Kidney (tissue), 14 donors: ENCODE measurements around the gene CDC42EP1. TPM values are rescaled to one million over a fixed set of nuclear protein-coding genes. Genes with fewer than 3 reads are reported as not detected.

ENCODE experiments used
- DNase-seq, 5 donors: peaks; one replicate each; pipeline ENCODE4 v3.0.0-alpha.2; 2013 to 2020
- FAIRE-seq: peaks from 2 replicates; lab custom pipeline; 2012; peaks lifted over from hg19 to GRCh38; lab: Jason Lieb, UNC
- H3K27ac ChIP-seq, 2 donors: one replicate each; pipeline ENCODE4 v1.7.0; 2013; ENCODE audit warnings: low read depth in 2 of 2, low read length in 2 of 2, inconsistent platforms in 1 of 2
- H3K27me3 ChIP-seq: one replicate; pipeline ENCODE4 v1.7.1; 2013; ENCODE audit warnings: low read length, inconsistent platforms; ENCODE audit not compliant: control insufficient read depth, insufficient read depth
- H3K36me3 ChIP-seq, 3 donors: one replicate each; pipeline versions ENCODE4 v1.7.0 to v1.7.1; 2013; ENCODE audit warnings: low read length in 3 of 3, control low read depth in 1 of 3, inconsistent platforms in 1 of 3; ENCODE audit not compliant: insufficient read depth in 3 of 3, control insufficient read depth in 2 of 3
- H3K4me1 ChIP-seq, 3 donors: one replicate each; pipeline versions ENCODE4 v1.7.0 to v1.7.1; 2013; ENCODE audit warnings: low read length in 3 of 3, inconsistent platforms in 1 of 3, low read depth in 1 of 3; ENCODE audit not compliant: control insufficient read depth in 2 of 3, insufficient read depth in 2 of 3
- H3K4me3 ChIP-seq, 3 donors: one replicate each; pipeline versions ENCODE4 v1.7.0 to v1.8.1; 2013; ENCODE audit warnings: low read length in 3 of 3, control low read depth in 1 of 3, inconsistent platforms in 1 of 3
- H3K9ac ChIP-seq, 3 donors: one replicate each; pipeline versions ENCODE4 v1.7.0 to v1.7.1; 2013; ENCODE audit warnings: low read length in 3 of 3, control low read depth in 1 of 3, inconsistent platforms in 1 of 3
- H3K9me3 ChIP-seq, 3 donors: one replicate each; pipeline versions ENCODE4 v1.7.0 to v1.7.1; 2013; ENCODE audit warnings: low read length in 3 of 3, control low read depth in 1 of 3, inconsistent platforms in 1 of 3; ENCODE audit not compliant: control insufficient read depth in 2 of 3, insufficient read depth in 1 of 3
- intact Hi-C: fragments of 100-400 bp; cut with DNase I; formaldehyde crosslinking; loops from one replicate; pipeline ENCODE4 v1.11.1; 2022
- polyA plus RNA-seq: library from polyadenylated mRNA; stranded (reverse); fragments of 350-450 nt; fragmentation: Illumina TruSeq; extraction: RNeasy Lipid Tissue Mini Kit (QIAGEN cat#74804); gene quantifications from one replicate; pipeline ENCODE4 v1.2.3, GENCODE V29; 2014; ENCODE audit warnings: low read depth, low replicate concordance; ENCODE audit not compliant: insufficient read depth
- total RNA-seq: library from RNA; stranded (reverse); fragmentation: NEBNext Ultra II Directional; extraction: Animal tissue kit (Norgen Biotek cat#: 25700); gene quantifications from one replicate; pipeline ENCODE4 v1.2.1, GENCODE V29; 2021
- TF ChIP-seq, protein P1 (sequence below): IDR thresholded peaks from 3 replicates; pipeline ENCODE4 v1.5.1; 2012; ENCODE audit warnings: mild to moderate bottlenecking, moderate library complexity, borderline replicate concordance; ENCODE audit not compliant: insufficient read depth; ENCODE audit errors: extremely low read depth
- donor health status: control.
- donor health status: control.
- donor health status: control.
- donor health status: control.
- donor health status: control.
- donor health status: DM: yes; HTN: yes; CAD: no.
- donor health status: Normal renal cell carcinoma (clear cell type).

The CDC42EP1 gene
- total and polyA plus RNA-seq, 2 donors from 2014 or later, result 29.5 to 68.5 TPM

DNA sequence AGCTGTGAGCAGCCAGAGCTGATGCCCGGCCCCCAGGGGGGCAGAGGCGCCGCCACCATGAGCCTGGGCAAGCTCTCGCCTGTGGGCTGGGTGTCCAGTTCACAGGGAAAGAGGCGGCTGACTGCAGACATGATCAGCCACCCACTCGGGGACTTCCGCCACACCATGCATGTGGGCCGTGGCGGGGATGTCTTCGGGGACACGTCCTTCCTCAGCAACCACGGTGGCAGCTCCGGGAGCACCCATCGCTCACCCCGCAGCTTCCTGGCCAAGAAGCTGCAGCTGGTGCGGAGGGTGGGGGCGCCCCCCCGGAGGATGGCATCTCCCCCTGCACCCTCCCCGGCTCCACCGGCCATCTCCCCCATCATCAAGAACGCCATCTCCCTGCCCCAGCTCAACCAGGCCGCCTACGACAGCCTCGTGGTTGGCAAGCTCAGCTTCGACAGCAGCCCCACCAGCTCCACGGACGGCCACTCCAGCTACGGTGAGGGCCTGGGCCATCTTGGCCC is 6.1 kb downstream of the CDC42EP1 start:
- intact Hi-C loops, result no loop called here

DNA sequence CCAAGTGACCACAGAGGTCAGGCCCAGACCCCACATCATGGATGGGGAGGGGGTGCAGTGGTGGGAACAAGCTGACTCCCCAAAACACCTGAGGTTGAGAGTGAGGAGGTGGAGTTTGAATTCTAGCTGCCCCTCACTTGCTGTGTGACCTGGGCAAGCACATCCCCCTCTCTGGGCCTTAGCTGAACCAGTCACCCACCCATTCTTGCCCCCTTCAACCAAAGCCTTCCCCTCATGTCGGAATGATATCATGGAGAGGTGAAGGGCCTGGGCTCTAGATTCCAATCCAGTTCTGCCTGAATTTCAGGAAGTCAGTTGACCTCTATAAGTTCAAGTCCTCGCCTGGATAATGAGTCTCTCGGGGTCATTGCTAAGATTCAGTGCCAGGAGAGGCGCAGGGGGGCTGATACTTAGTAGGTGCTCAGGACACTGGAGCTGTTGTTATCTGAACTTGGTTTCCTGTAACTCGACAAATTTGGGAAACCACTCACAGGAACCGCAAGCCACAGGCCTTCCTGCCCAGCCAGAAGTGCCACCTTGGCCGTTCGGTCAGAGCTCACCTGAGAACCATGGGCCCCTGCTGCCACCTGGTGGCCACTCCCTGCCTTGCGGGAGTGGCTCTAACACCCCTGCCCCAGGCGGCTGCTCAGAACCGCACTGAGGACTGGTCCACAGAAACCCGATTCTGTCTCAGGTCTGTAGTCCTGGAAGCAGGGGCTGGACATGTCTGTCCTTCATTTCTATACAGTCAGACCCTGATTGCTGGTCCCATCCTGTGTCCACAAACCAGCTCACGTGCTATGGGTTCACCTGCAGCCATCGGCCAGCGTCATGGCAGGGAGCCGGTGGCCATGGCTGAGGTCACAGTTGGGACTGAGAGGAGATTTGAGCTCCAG is 6.9 kb downstream of the CDC42EP1 start:
- Histone ChIP-seq H3K27ac (peak overlapping the region; percentile 11 to 74), H3K9me3 (no peaks in the 10 kb centered on the region), H3K27me3 (no peaks in the 10 kb centered on the region), H3K4me3 (no peak overlapping the region), H3K4me1 (peaks cover 9 to 69% (median 32%) of the 10 kb centered on the region in 3 donors), H3K36me3 (peaks cover 0 to 25% (median 2%) of the 10 kb centered on the region in 3 donors), H3K9ac (peak overlapping the region in 2 of 3 donors; percentile 39 to 53)
- TF ChIP-seq, protein P1, sequence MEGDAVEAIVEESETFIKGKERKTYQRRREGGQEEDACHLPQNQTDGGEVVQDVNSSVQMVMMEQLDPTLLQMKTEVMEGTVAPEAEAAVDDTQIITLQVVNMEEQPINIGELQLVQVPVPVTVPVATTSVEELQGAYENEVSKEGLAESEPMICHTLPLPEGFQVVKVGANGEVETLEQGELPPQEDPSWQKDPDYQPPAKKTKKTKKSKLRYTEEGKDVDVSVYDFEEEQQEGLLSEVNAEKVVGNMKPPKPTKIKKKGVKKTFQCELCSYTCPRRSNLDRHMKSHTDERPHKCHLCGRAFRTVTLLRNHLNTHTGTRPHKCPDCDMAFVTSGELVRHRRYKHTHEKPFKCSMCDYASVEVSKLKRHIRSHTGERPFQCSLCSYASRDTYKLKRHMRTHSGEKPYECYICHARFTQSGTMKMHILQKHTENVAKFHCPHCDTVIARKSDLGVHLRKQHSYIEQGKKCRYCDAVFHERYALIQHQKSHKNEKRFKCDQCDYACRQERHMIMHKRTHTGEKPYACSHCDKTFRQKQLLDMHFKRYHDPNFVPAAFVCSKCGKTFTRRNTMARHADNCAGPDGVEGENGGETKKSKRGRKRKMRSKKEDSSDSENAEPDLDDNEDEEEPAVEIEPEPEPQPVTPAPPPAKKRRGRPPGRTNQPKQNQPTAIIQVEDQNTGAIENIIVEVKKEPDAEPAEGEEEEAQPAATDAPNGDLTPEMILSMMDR, result peak; percentile 97
- intact Hi-C loops, result no loop called here
- FAIRE-seq (no peak), DNase-seq (peak; percentile 83 to 94 (median 87))

More for the DNA sequence above, 6.1 kb downstream of the CDC42EP1 start:
- Histone ChIP-seq H3K27me3 (no peaks in the 10 kb centered on the region), H3K9me3 (no peaks in the 10 kb centered on the region), H3K27ac (peak overlapping the region; percentile 53 to 74), H3K36me3 (peaks cover 0 to 25% (median 2%) of the 10 kb centered on the region in 3 donors), H3K4me3 (no peak overlapping the region), H3K9ac (peak overlapping the region in 1 of 3 donors; percentile 53), H3K4me1 (peaks cover 9 to 72% (median 37%) of the 10 kb centered on the region in 3 donors)
- no peak for FAIRE-seq
- TF ChIP-seq, protein P1, result no peak
- DNase-seq, result peak in 1 of 5 donors; percentile 79

DNA sequence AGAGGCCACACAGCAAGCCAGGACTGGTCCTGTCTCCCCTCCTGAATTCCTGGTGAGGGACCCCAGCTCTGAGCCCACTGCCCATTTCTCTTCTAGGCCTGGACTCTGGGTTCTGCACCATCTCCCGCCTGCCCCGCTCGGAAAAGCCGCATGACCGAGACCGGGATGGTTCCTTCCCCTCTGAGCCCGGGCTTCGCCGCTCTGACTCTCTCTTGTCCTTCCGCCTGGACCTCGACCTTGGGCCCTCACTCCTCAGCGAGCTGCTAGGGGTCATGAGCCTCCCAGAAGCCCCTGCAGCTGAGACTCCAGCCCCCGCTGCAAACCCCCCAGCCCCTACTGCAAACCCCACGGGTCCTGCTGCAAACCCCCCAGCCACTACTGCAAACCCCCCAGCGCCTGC is 7.7 kb downstream of the CDC42EP1 start:
- intact Hi-C loops, result no loop called here
- Histone ChIP-seq H3K36me3 (peaks cover 0 to 25% (median 2%) of the 10 kb centered on the region in 3 donors), H3K27me3 (no peaks in the 10 kb centered on the region), H3K9ac (no peak overlapping the region), H3K27ac (no peak overlapping the region), H3K4me1 (peaks cover 9 to 60% (median 29%) of the 10 kb centered on the region in 3 donors), H3K4me3 (no peak overlapping the region), H3K9me3 (no peaks in the 10 kb centered on the region)
- no peak for FAIRE-seq
- peak in 1 of 5 donors; percentile 56 for DNase-seq
- TF ChIP-seq, protein P1, result no peak
